Endometrium (tissue), 2 donors: ENCODE results near the gene PGK1.
"Not testable (repeated sequence)": the region's sequence is repeated elsewhere in the genome, so short reads cannot be mapped to it uniquely, and the experiment has no call there.

Source experiments
- FAIRE-seq: peaks from 2 replicates; lab custom pipeline; 2012; peaks lifted over from hg19 to GRCh38; lab: Jason Lieb, UNC
- donor health status: control.
- donor health status: control.

The PGK1 gene

DNA sequence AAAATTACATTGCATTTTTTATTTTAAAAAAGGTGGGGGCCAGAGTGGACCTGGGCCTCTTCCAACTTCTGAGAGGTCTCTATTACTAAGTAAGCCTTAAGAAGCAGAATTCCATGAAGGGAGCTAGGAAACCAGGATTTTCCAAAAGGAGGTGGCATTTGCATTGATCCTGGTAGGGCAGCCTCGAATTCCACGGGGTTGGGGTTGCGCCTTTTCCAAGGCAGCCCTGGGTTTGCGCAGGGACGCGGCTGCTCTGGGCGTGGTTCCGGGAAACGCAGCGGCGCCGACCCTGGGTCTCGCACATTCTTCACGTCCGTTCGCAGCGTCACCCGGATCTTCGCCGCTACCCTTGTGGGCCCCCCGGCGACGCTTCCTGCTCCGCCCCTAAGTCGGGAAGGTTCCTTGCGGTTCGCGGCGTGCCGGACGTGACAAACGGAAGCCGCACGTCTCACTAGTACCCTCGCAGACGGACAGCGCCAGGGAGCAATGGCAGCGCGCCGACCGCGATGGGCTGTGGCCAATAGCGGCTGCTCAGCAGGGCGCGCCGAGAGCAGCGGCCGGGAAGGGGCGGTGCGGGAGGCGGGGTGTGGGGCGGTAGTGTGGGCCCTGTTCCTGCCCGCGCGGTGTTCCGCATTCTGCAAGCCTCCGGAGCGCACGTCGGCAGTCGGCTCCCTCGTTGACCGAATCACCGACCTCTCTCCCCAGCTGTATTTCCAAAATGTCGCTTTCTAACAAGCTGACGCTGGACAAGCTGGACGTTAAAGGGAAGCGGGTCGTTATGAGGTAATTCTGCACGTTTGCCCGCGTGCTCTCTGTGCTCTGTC, at the start of gene PGK1:
Gene PGK1, plus strand, starts transcription at position 626 of the 824 bp plus-strand sequence. Its CDS starts 93 bp downstream, at position 719.
- peak; percentile 55 for FAIRE-seq

- no peak for FAIRE-seq
These were observed 40.4 kb upstream of the PGK1 start for GRCh38 chrX:78063687-78064086.

DNA sequence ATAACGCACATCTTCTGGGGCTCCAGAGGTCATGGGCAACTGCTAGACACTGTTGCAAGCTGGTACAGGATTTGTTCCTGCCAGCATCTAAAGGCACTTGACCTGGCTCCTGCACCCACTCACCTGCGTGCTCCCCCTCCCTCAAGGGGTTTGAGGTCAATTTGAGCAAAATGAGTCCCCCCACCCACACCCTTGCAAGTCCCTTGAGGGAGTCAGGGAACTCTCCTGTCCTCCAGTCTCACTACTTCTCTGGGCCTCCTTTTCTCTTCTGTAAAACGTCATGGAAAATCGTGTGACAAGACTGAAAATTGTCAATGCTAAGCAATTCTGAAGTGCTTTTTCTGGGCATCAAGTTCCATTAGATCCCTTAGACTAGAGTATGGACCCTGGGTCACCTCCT, 39.9 kb upstream of the PGK1 start:
- FAIRE-seq, result no peak

- not testable (repeated sequence) for FAIRE-seq
These were observed 39.1 kb upstream of the PGK1 start for GRCh38 chrX:78064698-78065601.

DNA sequence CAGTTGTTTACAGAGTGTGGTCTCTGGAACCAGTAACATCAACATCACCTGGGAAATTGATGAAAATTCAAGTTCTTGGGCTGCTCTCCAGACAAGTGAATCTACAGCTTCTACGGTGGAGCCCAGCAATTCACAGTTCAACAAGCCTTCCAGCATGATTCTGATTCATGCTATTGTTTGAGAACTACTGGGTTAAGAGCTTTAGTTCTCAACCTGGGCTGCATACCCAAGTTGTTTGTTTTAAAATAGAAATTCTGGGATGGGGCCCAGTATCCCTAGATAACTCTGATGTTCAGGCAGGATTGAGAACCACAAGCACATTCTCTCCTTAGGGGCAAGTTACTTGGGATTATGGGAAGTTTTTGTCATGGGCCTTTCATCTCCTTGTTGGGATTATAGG, 37.9 kb upstream of the PGK1 start:
- no peak for FAIRE-seq

GRCh38 chrX:78071331-78071730, 32.7 kb upstream of the PGK1 start:
- no peak for FAIRE-seq

GRCh38 chrX:78073147-78074077, 30.6 kb upstream of the PGK1 start:
- not testable (repeated sequence) for FAIRE-seq

GRCh38 chrX:78074088-78074487, 30.0 kb upstream of the PGK1 start:
- no peak for FAIRE-seq

DNA sequence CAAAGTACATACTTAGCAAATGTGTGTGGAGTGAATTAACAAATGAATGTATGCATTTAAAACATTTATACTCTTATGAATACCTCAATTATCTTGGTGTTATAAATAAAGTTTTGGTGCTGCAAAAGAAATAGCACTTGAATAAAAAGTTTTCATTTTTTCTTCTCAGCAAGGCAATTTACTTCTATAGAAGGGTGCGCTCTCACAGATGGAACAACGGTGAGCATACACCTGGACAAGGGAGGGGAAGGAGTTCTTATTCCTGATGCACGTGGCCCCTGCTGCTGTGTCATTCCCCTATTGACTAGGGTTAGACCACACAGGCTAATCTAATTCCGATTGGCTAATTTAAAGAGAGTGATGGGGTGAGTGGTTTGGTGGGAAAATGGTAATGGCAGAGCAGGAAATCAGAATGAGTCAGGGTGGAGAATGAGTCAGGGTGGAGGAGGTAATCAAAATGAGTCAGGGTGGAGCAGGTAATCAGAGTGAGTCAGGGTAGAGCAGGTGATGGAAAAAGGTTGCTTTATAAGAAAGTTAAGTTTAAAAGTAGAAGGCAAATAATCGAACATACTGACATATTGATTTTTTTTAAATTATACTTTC, 28.2 kb upstream of the PGK1 start:
- FAIRE-seq, result no peak

DNA sequence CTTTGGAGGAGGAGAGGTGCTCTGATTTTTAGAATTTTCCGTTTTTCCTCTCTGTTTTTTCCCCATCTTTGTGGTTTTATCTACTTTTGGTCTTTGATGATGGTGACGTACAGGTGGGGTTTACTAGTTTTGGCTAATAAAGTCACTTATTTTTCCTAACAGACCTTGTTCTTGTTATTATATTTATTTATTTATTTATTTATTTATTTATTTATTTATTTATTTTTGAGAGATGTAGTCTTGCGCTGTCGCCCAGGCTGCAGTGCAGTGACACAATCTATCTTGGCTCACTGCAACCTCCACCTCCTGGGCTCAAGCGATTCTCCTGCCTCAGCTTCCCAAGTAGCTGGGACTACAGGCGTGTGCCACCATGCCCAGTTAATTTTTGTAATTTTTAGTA, 22.6 kb upstream of the PGK1 start:
- not testable (repeated sequence) for FAIRE-seq

GRCh38 chrX:78092296-78092695, 11.8 kb upstream of the PGK1 start:
- no peak for FAIRE-seq

DNA sequence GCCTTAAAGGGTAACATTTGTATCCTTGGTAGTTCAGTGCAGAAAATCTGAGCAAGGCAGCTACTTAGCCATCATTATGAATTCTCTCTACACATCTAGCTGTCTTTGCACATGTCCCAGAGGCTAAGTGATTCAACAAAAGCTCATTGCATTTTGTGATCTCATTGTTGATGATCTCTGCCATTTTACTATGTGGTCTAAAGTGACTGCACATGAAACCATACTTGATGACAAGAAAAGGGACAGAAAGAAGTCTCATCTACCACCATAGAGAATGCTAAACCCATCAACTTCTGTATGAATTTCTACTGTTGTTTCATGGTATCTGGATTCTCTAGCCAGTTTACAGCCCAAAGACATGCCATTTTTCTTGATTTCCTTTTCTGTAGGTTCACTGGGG, 5.9 kb upstream of the PGK1 start:
- no peak for FAIRE-seq

- FAIRE-seq, result no peak
These were observed 2.0 kb upstream of the PGK1 start for GRCh38 chrX:78102091-78102490.

GRCh38 chrX:78103001-78103622, 936 bp upstream of the PGK1 start:
- no peak for FAIRE-seq

- FAIRE-seq, result no peak
These were observed 564 bp downstream of the PGK1 start for GRCh38 chrX:78104447-78105176.

GRCh38 chrX:78105944-78106650, 2.0 kb downstream of the PGK1 start:
- FAIRE-seq, result no peak

GRCh38 chrX:78106651-78106986, 2.6 kb downstream of the PGK1 start:
- FAIRE-seq, result no peak

DNA sequence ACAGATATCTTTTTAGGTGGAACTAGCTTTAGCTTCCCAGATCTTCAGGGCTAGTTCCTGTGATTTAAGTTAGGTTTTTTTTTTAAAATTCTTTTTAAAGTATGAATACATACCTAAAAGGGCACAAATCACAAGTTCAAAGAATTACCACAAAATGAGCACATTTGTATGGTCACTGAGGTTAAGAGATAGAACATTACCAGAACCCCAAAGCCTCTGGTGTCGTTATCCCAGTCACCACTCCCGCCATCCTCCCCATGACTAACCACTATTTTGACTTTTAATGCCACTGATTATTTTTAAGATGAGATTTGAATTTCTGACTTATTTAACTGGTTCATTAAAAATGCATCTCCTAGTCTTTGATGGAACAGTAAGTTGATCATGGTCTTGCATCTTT, 5.4 kb downstream of the PGK1 start:
- no peak for FAIRE-seq

DNA sequence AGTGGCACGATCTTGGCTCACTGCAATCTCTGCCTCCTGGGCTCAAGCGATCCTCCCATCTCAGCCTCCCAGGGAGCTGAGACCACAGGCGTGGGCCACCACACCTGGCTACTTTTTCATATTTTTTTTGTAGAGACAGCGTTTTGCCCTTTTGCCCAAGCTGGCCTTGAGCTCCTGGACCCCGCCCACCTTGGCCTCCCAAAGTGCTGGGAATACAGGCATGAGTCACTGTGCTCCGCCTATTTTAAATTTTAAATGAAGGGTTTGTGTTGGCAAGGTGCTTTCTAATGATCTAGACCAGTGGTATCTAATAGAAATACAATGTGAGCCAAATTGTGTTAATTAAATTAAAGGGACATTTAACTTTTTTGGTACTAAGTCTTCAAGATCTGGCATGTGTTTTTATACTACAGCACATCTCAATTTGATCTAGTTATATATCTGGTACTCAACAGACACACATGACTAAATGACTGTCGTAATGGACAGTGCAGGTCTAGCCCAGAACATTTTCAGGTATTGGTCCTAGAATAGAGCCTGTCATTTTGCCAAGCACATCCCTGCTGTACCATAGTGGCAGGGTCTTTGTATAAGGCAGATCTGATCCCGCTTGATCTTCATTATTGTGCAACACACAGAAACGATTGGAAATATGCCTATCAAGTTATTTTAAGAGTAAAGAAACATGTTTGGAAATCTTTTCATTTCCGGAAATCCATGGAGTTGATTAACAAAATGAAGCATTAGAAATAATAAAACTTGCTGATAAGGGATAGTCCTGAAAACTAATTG, 7.3 kb downstream of the PGK1 start:
- FAIRE-seq, result no peak
